SK-N-SH treated with all-trans-retinoic acid at 6 μM for 48 hours (cell line): ENCODE data around the gene FARP1.

Source experiments
- ATAC-seq: fragments of 200-7000 bp; cut with Tn5 transposase; 3 replicates; pipeline ENCODE4 v1.9.1; 2020; ENCODE audit warnings: mild to moderate bottlenecking, moderate library complexity
- ARNTL ChIP-seq: fragments of 450-650 bp; formaldehyde crosslinking; IDR thresholded peaks from 2 replicates; pipeline ENCODE4 v1.5.0; 2020; ENCODE audit warnings: low read depth, mild to moderate bottlenecking, moderate library complexity, borderline replicate concordance
- BACH2 ChIP-seq: fragments of 250-450 bp; sonication (Bioruptor Pico); IDR thresholded peaks from 2 replicates; pipeline ENCODE4 v1.9.0; 2021; ENCODE audit warnings: mild to moderate bottlenecking, borderline replicate concordance
- CREB5 ChIP-seq: fragments of 250-450 bp; sonication (Bioruptor Pico); IDR thresholded peaks from 2 replicates; pipeline ENCODE4 v1.5.1; 2020; ENCODE audit warnings: low read depth, mild to moderate bottlenecking, moderate library complexity
- CSDC2 ChIP-seq: fragments of 250-450 bp; sonication (Bioruptor Pico); IDR thresholded peaks from 2 replicates; pipeline ENCODE4 v1.5.0; 2020; ENCODE audit warnings: mild to moderate bottlenecking, moderate library complexity
- CSRNP3 ChIP-seq: fragments of 250-450 bp; sonication (Bioruptor Pico); IDR thresholded peaks from 2 replicates; pipeline ENCODE4 v1.5.1; 2021; ENCODE audit warnings: mild to moderate bottlenecking, moderate library complexity
- ESRRG ChIP-seq: fragments of 250-450 bp; sonication (Bioruptor Pico); IDR thresholded peaks from 2 replicates; pipeline ENCODE4 v1.6.1; 2021; ENCODE audit warnings: mild to moderate bottlenecking
- GLIS3 ChIP-seq: fragments of 250-450 bp; sonication (Bioruptor Pico); IDR thresholded peaks from 2 replicates; pipeline ENCODE4 v1.5.0; 2020; ENCODE audit warnings: mild to moderate bottlenecking, moderate library complexity
- ISL1 ChIP-seq: fragments of 250-450 bp; sonication (Bioruptor Pico); IDR thresholded peaks from 2 replicates; pipeline ENCODE4 v2.1.2; 2022; ENCODE audit warnings: mild to moderate bottlenecking, moderate library complexity
- PATZ1 ChIP-seq: fragments of 250-450 bp; sonication (Bioruptor Pico); IDR thresholded peaks from 2 replicates; pipeline ENCODE4 v1.8.0; 2020; ENCODE audit warnings: mild to moderate bottlenecking, moderate library complexity, borderline replicate concordance
- PPARA ChIP-seq: fragments of 250-450 bp; sonication (Bioruptor Pico); IDR thresholded peaks from 2 replicates; pipeline ENCODE4 v1.5.0; 2020; ENCODE audit warnings: mild to moderate bottlenecking, borderline replicate concordance
- RARB ChIP-seq: fragments of 250-450 bp; sonication (Bioruptor Pico); IDR thresholded peaks from 2 replicates; pipeline ENCODE4 v1.8.0; 2021; ENCODE audit warnings: mild to moderate bottlenecking, moderate library complexity
- TCF4 ChIP-seq: fragments of 250-450 bp; sonication (Bioruptor Pico); IDR thresholded peaks from 2 replicates; pipeline ENCODE4 v1.8.0; 2021; ENCODE audit warnings: mild to moderate bottlenecking, moderate library complexity, borderline replicate concordance
- TOX ChIP-seq: fragments of 250-450 bp; sonication (Bioruptor Pico); IDR thresholded peaks from 2 replicates; pipeline ENCODE4 v1.8.0; 2021; ENCODE audit warnings: mild to moderate bottlenecking, moderate library complexity, borderline replicate concordance
- TSHZ2 ChIP-seq: fragments of 250-450 bp; sonication (Bioruptor Pico); IDR thresholded peaks from 2 replicates; pipeline ENCODE4 v1.5.0; 2020; ENCODE audit warnings: mild to moderate bottlenecking, moderate library complexity
- ZC3H10 ChIP-seq: fragments of 250-450 bp; sonication (Bioruptor Pico); IDR thresholded peaks from 2 replicates; pipeline ENCODE4 v1.5.1; 2021; ENCODE audit warnings: mild to moderate bottlenecking, moderate library complexity
- ZFP30 ChIP-seq: fragments of 450-650 bp; formaldehyde crosslinking; IDR thresholded peaks from 2 replicates; pipeline ENCODE4 v1.5.0; 2022; ENCODE audit warnings: mild to moderate bottlenecking, moderate library complexity
- ZNF565 ChIP-seq: fragments of 450-650 bp; formaldehyde crosslinking; conservative IDR thresholded peaks from 2 replicates; pipeline ENCODE4 v1.5.0; 2020; ENCODE audit warnings: low read depth, mild to moderate bottlenecking, moderate library complexity
- ZNF70 ChIP-seq: fragments of 450-650 bp; formaldehyde crosslinking; IDR thresholded peaks from 2 replicates; pipeline ENCODE4 v1.5.0; 2020; ENCODE audit warnings: mild to moderate bottlenecking, moderate library complexity
- ZNF8 ChIP-seq: fragments of 450-650 bp; formaldehyde crosslinking; IDR thresholded peaks from 2 replicates; pipeline ENCODE4 v1.5.0; 2020; ENCODE audit warnings: mild to moderate bottlenecking, moderate library complexity

FARP1 gene

GRCh38 chr13:98284679-98285078, 141.8 kb downstream of the FARP1 start:
- no peak for ATAC-seq
- TF ChIP-seq TCF4 (no peak), ZNF8 (CRISPR knock-in tag) (no peak), ZC3H10 (no peak), CSDC2 (CRISPR knock-in tag) (no peak), GLIS3 (CRISPR knock-in tag) (no peak), PPARA (CRISPR knock-in tag) (no peak), TSHZ2 (CRISPR knock-in tag) (no peak), PATZ1 (CRISPR knock-in tag) (no peak), TOX (CRISPR knock-in tag) (no peak), ZFP30 (CRISPR knock-in tag) (no peak), ZNF565 (CRISPR knock-in tag) (no peak), ZNF70 (CRISPR knock-in tag) (no peak), RARB (CRISPR knock-in tag) (no peak)

GRCh38 chr13:98285317-98285716, 142.4 kb downstream of the FARP1 start:
- ATAC-seq, result no peak
- TF ChIP-seq PPARA (CRISPR knock-in tag) (no peak), TOX (CRISPR knock-in tag) (no peak), ISL1 (CRISPR knock-in tag) (no peak), ZNF565 (CRISPR knock-in tag) (no peak), CSDC2 (CRISPR knock-in tag) (no peak), BACH2 (CRISPR knock-in tag) (no peak), GLIS3 (CRISPR knock-in tag) (no peak), ZNF70 (CRISPR knock-in tag) (no peak), ESRRG (CRISPR knock-in tag) (no peak), TSHZ2 (CRISPR knock-in tag) (no peak), RARB (CRISPR knock-in tag) (no peak), PATZ1 (CRISPR knock-in tag) (no peak), CREB5 (no peak), ZFP30 (CRISPR knock-in tag) (no peak), ZNF8 (CRISPR knock-in tag) (no peak), CSRNP3 (CRISPR knock-in tag) (no peak), ZC3H10 (no peak), ARNTL (no peak)
